Type B pancreatic cell (in vitro differentiated cells): Measurements from ENCODE around the gene GCNA. TPM values are rescaled to one million over a fixed set of nuclear protein-coding genes. Genes with fewer than 3 reads are reported as not detected.

Experiments used
- DNase-seq: peaks from one replicate; pipeline ENCODE4 v3.0.0; 2021; ENCODE audit warnings: mixed read lengths; ENCODE audit not compliant: unreplicated experiment; ENCODE audit errors: extremely low spot score
- H3K27ac Mint-ChIP-seq: 2 replicates; pipeline ENCODE4 v1.8.0; 2021; ENCODE audit warnings: mild to moderate bottlenecking, mixed read lengths
- H3K27me3 Mint-ChIP-seq: 2 replicates; pipeline ENCODE4 v1.8.0; 2021; ENCODE audit warnings: mixed read lengths
- H3K36me3 Mint-ChIP-seq: 2 replicates; pipeline ENCODE4 v1.8.0; 2021; ENCODE audit warnings: mixed read lengths
- H3K4me1 Mint-ChIP-seq: one replicate; pipeline ENCODE4 v1.8.0; 2021; ENCODE audit warnings: mixed read lengths; ENCODE audit not compliant: unreplicated experiment
- H3K4me3 Mint-ChIP-seq: 2 replicates; pipeline ENCODE4 v1.8.0; 2021; ENCODE audit warnings: mild to moderate bottlenecking, mixed read lengths
- H3K9me3 Mint-ChIP-seq: 2 replicates; pipeline ENCODE4 v1.8.0; 2021; ENCODE audit warnings: mixed read lengths
- CTCF ChIP-seq: fragments of 200-600 bp; sonication (generic); conservative IDR thresholded peaks from 2 replicates; pipeline ENCODE4 v1.5.0; 2021; ENCODE audit warnings: antibody characterized with exemption, mild to moderate bottlenecking
- total RNA-seq: library from RNA; stranded (reverse); gene quantifications from 2 replicates; pipeline ENCODE4 v1.2.1, GENCODE V29; 2021; ENCODE audit warnings: low replicate concordance

Gene GCNA
- total RNA-seq, 1 donor from 2014 or later, result 2.1 TPM

- no peak for DNase-seq
- no peak overlapping the region for H3K4me3 Mint-ChIP-seq
- no peaks in the 10 kb centered on the region for H3K9me3 Mint-ChIP-seq
These were observed 51.2 kb downstream of the GCNA start for GRCh38 chrX:71629467-71629866.

GRCh38 chrX:71632923-71633657, 54.9 kb downstream of the GCNA start:
- no peak for DNase-seq
- H3K36me3 Mint-ChIP-seq, result no peaks in the 10 kb centered on the region
- no peak overlapping the region for H3K4me3 Mint-ChIP-seq
- no peaks in the 10 kb centered on the region for H3K4me1 Mint-ChIP-seq
- no peak overlapping the region for H3K27ac Mint-ChIP-seq
- TF ChIP-seq CTCF, result no peak
- H3K27me3 Mint-ChIP-seq, result no peaks in the 10 kb centered on the region
- no peaks in the 10 kb centered on the region for H3K9me3 Mint-ChIP-seq

More at GRCh38 chrX:71629467-71629866, 51.2 kb downstream of the GCNA start:
- H3K4me1 Mint-ChIP-seq, result no peaks in the 10 kb centered on the region
- TF ChIP-seq CTCF, result no peak
- no peak overlapping the region for H3K27ac Mint-ChIP-seq
- H3K36me3 Mint-ChIP-seq, result no peaks in the 10 kb centered on the region
- no peaks in the 10 kb centered on the region for H3K27me3 Mint-ChIP-seq

- no peaks in the 10 kb centered on the region for H3K27me3 Mint-ChIP-seq
- H3K4me3 Mint-ChIP-seq, result no peak overlapping the region
- DNase-seq, result no peak
- no peak for TF ChIP-seq CTCF
- H3K27ac Mint-ChIP-seq, result no peak overlapping the region
- H3K9me3 Mint-ChIP-seq, result no peaks in the 10 kb centered on the region
- H3K4me1 Mint-ChIP-seq, result no peaks in the 10 kb centered on the region
- no peaks in the 10 kb centered on the region for H3K36me3 Mint-ChIP-seq
These were observed 56.1 kb downstream of the GCNA start for GRCh38 chrX:71634366-71634765.

- no peak overlapping the region for H3K27ac Mint-ChIP-seq
- no peak for DNase-seq
- no peaks in the 10 kb centered on the region for H3K27me3 Mint-ChIP-seq
- TF ChIP-seq CTCF, result no peak
- H3K9me3 Mint-ChIP-seq, result no peaks in the 10 kb centered on the region
- H3K4me3 Mint-ChIP-seq, result no peak overlapping the region
- no peaks in the 10 kb centered on the region for H3K36me3 Mint-ChIP-seq
- no peaks in the 10 kb centered on the region for H3K4me1 Mint-ChIP-seq
These were observed 58.4 kb downstream of the GCNA start for GRCh38 chrX:71636438-71637252.

GRCh38 chrX:71637253-71637618, 59.0 kb downstream of the GCNA start:
- no peak for TF ChIP-seq CTCF
- Mint-ChIP-seq H3K27me3 (no peaks in the 10 kb centered on the region), H3K9me3 (no peaks in the 10 kb centered on the region), H3K4me1 (no peaks in the 10 kb centered on the region), H3K36me3 (no peaks in the 10 kb centered on the region), H3K27ac (no peak overlapping the region), H3K4me3 (no peak overlapping the region)
- no peak for DNase-seq
